Measurements from ENCODE around the gene UBR4. TPM values are rescaled to one million over a fixed set of nuclear protein-coding genes. Genes with fewer than 3 reads are reported as not detected.

UBR4 gene
- total and polyA plus RNA-seq, 2 donors from 2014 or later, result 167 to 319 TPM

DNA sequence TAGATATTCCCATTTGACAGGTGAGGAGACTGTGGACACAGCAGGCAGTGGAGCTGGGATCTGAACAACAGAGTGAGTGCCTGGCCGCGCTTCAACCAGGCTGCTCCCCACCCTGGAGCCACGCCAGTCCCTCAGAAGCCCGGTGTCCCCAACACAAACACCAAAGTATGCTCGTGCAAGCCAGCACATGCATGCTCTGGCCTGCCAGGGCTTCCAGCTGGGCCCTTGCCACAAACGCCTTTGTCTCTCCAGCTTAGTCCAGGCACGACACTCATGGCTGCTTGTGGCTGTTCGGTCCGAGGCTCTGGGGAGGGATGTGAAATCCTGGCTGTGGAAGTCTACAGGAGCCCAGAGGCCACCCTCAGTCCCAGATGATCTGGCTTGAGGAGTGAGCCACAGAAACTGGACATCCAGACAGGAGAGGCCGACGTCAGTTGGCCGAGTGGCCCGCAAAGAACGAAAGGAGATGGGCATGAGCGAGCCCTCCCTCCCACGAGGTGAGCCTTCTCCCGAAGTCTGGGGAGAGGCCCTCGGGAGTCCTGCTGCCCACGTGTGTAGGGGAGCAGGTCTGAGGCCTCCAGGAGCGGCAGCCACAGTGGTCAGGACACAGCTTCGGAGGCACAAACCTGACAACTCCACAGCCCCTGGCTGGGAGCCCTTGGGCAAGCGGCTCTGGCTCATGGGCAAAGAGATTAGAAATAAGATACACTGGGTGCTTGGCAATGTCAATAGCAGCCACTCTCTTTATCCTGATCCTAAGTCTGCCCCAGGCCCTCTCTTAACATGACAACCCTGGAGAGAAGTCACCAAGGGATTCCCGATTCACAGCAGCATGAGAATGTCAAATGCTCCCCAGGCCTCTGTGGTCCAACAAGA, 136.5 kb downstream of the UBR4 start:
- FAIRE-seq, result no peak
- H3K9ac ChIP-seq (ENCODE audit: low read length in 3 of 3), result no peak overlapping the region
- no peak overlapping the region for H3K27ac ChIP-seq (ENCODE audit: low read depth in 2 of 2, low read length in 2 of 2)
- intact Hi-C loops (cut with DNase I), result no loop called here
- TF ChIP-seq, protein P1, sequence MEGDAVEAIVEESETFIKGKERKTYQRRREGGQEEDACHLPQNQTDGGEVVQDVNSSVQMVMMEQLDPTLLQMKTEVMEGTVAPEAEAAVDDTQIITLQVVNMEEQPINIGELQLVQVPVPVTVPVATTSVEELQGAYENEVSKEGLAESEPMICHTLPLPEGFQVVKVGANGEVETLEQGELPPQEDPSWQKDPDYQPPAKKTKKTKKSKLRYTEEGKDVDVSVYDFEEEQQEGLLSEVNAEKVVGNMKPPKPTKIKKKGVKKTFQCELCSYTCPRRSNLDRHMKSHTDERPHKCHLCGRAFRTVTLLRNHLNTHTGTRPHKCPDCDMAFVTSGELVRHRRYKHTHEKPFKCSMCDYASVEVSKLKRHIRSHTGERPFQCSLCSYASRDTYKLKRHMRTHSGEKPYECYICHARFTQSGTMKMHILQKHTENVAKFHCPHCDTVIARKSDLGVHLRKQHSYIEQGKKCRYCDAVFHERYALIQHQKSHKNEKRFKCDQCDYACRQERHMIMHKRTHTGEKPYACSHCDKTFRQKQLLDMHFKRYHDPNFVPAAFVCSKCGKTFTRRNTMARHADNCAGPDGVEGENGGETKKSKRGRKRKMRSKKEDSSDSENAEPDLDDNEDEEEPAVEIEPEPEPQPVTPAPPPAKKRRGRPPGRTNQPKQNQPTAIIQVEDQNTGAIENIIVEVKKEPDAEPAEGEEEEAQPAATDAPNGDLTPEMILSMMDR (IDR thresholded peaks at IDR 0.05; ENCODE audit: borderline replicate concordance, extremely low read depth, insufficient read depth), result no peak
- no peak overlapping the region for H3K4me3 ChIP-seq (ENCODE audit: low read length in 3 of 3)
- H3K36me3 ChIP-seq (ENCODE audit: control insufficient read depth in 2 of 3, insufficient read depth in 3 of 3, low read length in 3 of 3), result peaks cover 13 to 41% (median 32%) of the 10 kb centered on the region in 3 donors
- no peak for DNase-seq
- no peaks in the 10 kb centered on the region for H3K27me3 ChIP-seq (ENCODE audit: control insufficient read depth, insufficient read depth, low read length)
- no peaks in the 10 kb centered on the region for H3K9me3 ChIP-seq (ENCODE audit: control insufficient read depth in 2 of 3, insufficient read depth in 1 of 3, low read length in 3 of 3)
- peaks cover 0 to 8% (median 3%) of the 10 kb centered on the region in 3 donors for H3K4me1 ChIP-seq (ENCODE audit: control insufficient read depth in 2 of 3, insufficient read depth in 2 of 3, low read depth in 1 of 3, low read length in 3 of 3)

DNA sequence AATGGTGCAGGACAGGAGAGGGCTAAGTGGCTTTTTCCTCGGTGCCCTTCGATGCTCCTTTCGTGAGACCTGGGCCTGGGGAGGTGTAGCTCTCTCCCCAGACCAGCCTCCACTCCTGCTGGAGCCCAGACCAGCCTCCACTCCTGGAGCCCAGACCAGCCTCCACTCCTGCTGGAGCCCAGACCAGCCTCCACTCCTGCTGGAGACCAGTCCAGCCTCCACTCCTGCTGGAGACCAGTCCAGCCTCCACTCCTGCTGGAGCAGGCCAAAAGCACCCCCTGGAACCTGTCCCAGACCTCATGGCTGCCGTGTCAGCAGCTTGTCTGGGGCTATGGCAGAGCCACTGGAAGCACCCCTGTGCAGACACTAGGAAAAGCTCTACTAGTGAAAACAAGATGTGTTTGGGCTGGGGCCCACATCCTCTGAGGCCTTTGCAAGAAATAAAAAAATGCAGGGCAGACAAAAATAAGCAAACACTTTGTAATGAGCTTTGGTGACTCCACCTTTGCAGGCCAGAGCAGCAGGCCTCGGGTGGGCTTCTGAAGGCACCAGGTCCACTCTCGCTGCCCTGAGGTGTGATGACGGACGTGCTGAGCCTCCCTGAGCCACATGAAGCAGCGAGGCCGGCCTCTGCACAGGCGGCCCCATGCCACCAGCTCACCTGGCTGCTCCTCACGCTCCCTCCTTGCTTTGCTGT, 137.6 kb downstream of the UBR4 start:
- Histone ChIP-seq H3K27ac (ENCODE audit: low read depth in 2 of 2, low read length in 2 of 2) (no peak overlapping the region), H3K4me1 (ENCODE audit: control insufficient read depth in 2 of 3, insufficient read depth in 2 of 3, low read depth in 1 of 3, low read length in 3 of 3) (peaks cover 0 to 10% (median 7%) of the 10 kb centered on the region in 3 donors), H3K27me3 (ENCODE audit: control insufficient read depth, insufficient read depth, low read length) (no peaks in the 10 kb centered on the region), H3K36me3 (ENCODE audit: control insufficient read depth in 2 of 3, insufficient read depth in 3 of 3, low read length in 3 of 3) (peaks cover 10 to 34% (median 27%) of the 10 kb centered on the region in 3 donors), H3K4me3 (ENCODE audit: low read length in 3 of 3) (no peak overlapping the region), H3K9ac (ENCODE audit: low read length in 3 of 3) (no peak overlapping the region), H3K9me3 (ENCODE audit: control insufficient read depth in 2 of 3, insufficient read depth in 1 of 3, low read length in 3 of 3) (no peaks in the 10 kb centered on the region)
- no peak for DNase-seq
- TF ChIP-seq, protein P1 (IDR thresholded peaks at IDR 0.05; ENCODE audit: borderline replicate concordance, extremely low read depth, insufficient read depth), result no peak
- no peak for FAIRE-seq
- intact Hi-C loops (cut with DNase I), result no loop called here

DNA sequence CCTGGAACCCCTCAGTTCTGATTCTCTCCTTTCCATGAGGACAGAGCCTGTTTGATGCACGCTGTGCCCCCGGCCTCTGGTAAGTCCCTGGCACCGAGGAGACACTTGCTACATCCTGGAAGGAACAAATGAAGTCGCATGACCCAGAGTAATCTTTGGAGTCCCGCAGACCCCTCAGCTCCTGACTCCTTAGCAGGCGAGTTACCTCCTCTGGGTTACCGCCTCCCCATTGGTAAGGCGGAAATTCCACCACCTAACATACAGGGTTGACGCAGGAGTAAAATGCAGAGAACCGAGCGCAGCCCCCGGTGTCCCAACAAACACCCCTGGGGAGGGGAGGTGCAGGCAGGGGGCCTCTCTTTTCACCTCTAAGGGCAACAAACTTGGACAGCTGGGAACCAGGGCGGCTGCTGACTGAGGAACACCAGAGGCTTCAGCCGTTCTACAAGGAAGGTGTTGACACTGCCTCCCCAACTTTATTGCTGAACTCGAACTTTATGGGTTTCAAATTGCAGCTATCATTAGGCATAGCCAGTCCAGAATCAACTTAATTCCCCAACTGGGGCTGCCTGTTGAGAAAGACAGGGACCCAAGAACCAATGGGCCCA, 138.3 kb downstream of the UBR4 start:
- intact Hi-C loops (cut with DNase I), result no loop called here
- Histone ChIP-seq H3K27ac (ENCODE audit: low read depth in 2 of 2, low read length in 2 of 2) (no peak overlapping the region), H3K4me1 (ENCODE audit: control insufficient read depth in 2 of 3, insufficient read depth in 2 of 3, low read depth in 1 of 3, low read length in 3 of 3) (peaks cover 0 to 14% (median 7%) of the 10 kb centered on the region in 3 donors), H3K4me3 (ENCODE audit: low read length in 3 of 3) (no peak overlapping the region), H3K9ac (ENCODE audit: low read length in 3 of 3) (no peak overlapping the region), H3K36me3 (ENCODE audit: control insufficient read depth in 2 of 3, insufficient read depth in 3 of 3, low read length in 3 of 3) (peaks cover 8 to 28% (median 23%) of the 10 kb centered on the region in 3 donors), H3K27me3 (ENCODE audit: control insufficient read depth, insufficient read depth, low read length) (no peaks in the 10 kb centered on the region), H3K9me3 (ENCODE audit: control insufficient read depth in 2 of 3, insufficient read depth in 1 of 3, low read length in 3 of 3) (no peaks in the 10 kb centered on the region)
- no peak for FAIRE-seq
- TF ChIP-seq, protein P1 (IDR thresholded peaks at IDR 0.05; ENCODE audit: borderline replicate concordance, extremely low read depth, insufficient read depth), result no peak
- DNase-seq, result no peak
